ENCODE measurements around the gene ASPHD1.

- TF ChIP-seq CTCF (optimal IDR thresholded peaks at IDR 0.05 in 1 of 3, IDR thresholded peaks at IDR 0.05 in 1 of 3, conservative IDR thresholded peaks at IDR 0.05 in 1 of 3; ENCODE audit: extremely low read depth in 1 of 3, insufficient read depth in 2 of 3, low read length in 3 of 3) (no peak), EZH2 (IDR thresholded peaks at IDR 0.05; ENCODE audit: low read length) (no peak)
Observed at GRCh38 chr16:29908719-29909220, 8.5 kb downstream of the ASPHD1 start.

Data from keratinocyte (primary cell).